OCI-LY3 (cell line): Measurements from ENCODE around the gene MRPS11.

Experiments used
- CTCF ChIP-seq: fragments of 200-600, 300-600 bp; sonication (generic); IDR thresholded peaks from 2 replicates; pipeline ENCODE4 v1.5.1; 2014; ENCODE audit warnings: antibody characterized with exemption, low read length, low read depth
- EZH2phosphoT487 ChIP-seq: fragments of 200-600 bp; shearing (Covaris generic); IDR thresholded peaks from 2 replicates; pipeline ENCODE4 v1.6.1; 2018; ENCODE audit warnings: antibody characterized with exemption, mixed run types, low read depth

- TF ChIP-seq CTCF (no peak), EZH2phosphoT487 (no peak)
These were observed 13.9 kb upstream of the MRPS11 start for GRCh38 chr15:88453651-88454050.
